Upper lobe of left lung (tissue), 4 donors: ENCODE measurements around the gene PLVAP.

Source experiments
- EP300 ChIP-seq, 4 donors: sonication (generic); formaldehyde crosslinking; IDR thresholded peaks; one replicate each; pipeline ENCODE4 v1.5.1; 2017; ENCODE audit warnings: antibody characterized with exemption in 4 of 4, control low read depth in 2 of 4
- POLR2A ChIP-seq, 4 donors: fragments of 450-650 bp; IDR thresholded peaks; one replicate each; pipeline ENCODE4 v1.5.1; 2016 to 2017; ENCODE audit warnings: antibody characterized with exemption in 4 of 4, mild to moderate bottlenecking in 2 of 4
- POLR2AphosphoS5 ChIP-seq, 2 donors: sonication (generic); formaldehyde crosslinking; IDR thresholded peaks; one replicate each; pipeline ENCODE4 v1.5.1; 2017; ENCODE audit warnings: antibody characterized with exemption in 2 of 2
- TF ChIP-seq, protein P1 (sequence below), 6 experiments: fragments of 450-650 bp in 4 of 6; fragments of 200-600 bp in 2 of 6; sonication (generic) in 2 of 6; IDR thresholded peaks; one replicate each; pipeline ENCODE4 v1.5.1; 2016 to 2019; ENCODE audit warnings: antibody characterized with exemption in 6 of 6

- TF ChIP-seq, protein P1, sequence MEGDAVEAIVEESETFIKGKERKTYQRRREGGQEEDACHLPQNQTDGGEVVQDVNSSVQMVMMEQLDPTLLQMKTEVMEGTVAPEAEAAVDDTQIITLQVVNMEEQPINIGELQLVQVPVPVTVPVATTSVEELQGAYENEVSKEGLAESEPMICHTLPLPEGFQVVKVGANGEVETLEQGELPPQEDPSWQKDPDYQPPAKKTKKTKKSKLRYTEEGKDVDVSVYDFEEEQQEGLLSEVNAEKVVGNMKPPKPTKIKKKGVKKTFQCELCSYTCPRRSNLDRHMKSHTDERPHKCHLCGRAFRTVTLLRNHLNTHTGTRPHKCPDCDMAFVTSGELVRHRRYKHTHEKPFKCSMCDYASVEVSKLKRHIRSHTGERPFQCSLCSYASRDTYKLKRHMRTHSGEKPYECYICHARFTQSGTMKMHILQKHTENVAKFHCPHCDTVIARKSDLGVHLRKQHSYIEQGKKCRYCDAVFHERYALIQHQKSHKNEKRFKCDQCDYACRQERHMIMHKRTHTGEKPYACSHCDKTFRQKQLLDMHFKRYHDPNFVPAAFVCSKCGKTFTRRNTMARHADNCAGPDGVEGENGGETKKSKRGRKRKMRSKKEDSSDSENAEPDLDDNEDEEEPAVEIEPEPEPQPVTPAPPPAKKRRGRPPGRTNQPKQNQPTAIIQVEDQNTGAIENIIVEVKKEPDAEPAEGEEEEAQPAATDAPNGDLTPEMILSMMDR (IDR thresholded peaks at IDR 0.05) = no peak
- TF ChIP-seq POLR2AphosphoS5 (IDR thresholded peaks at IDR 0.05) = no peak
- no peak for TF ChIP-seq POLR2A (IDR thresholded peaks at IDR 0.05)
- TF ChIP-seq EP300 (IDR thresholded peaks at IDR 0.05) = no peak
Measured at GRCh38 chr19:17303940-17304267, 73.2 kb downstream of the PLVAP start.
